ENCODE data around the gene ST3GAL3. TPM values are rescaled to one million over a fixed set of nuclear protein-coding genes. Genes with fewer than 3 reads are reported as not detected.

ST3GAL3 gene
- total and polyA plus RNA-seq, 8 donors = 5.6 to 11.4 (median 8.6) TPM

- H3K4me1 ChIP-seq = no peaks in the 10 kb centered on the region
- TF ChIP-seq, protein P1, sequence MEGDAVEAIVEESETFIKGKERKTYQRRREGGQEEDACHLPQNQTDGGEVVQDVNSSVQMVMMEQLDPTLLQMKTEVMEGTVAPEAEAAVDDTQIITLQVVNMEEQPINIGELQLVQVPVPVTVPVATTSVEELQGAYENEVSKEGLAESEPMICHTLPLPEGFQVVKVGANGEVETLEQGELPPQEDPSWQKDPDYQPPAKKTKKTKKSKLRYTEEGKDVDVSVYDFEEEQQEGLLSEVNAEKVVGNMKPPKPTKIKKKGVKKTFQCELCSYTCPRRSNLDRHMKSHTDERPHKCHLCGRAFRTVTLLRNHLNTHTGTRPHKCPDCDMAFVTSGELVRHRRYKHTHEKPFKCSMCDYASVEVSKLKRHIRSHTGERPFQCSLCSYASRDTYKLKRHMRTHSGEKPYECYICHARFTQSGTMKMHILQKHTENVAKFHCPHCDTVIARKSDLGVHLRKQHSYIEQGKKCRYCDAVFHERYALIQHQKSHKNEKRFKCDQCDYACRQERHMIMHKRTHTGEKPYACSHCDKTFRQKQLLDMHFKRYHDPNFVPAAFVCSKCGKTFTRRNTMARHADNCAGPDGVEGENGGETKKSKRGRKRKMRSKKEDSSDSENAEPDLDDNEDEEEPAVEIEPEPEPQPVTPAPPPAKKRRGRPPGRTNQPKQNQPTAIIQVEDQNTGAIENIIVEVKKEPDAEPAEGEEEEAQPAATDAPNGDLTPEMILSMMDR (IDR thresholded peaks at IDR 0.05) = no peak
- DNase-seq (no peak), FAIRE-seq (no peak), ATAC-seq (no peak)
- no peaks in the 10 kb centered on the region for H3K36me3 ChIP-seq
- no peaks in the 10 kb centered on the region for H3K27me3 ChIP-seq
- H3K27ac ChIP-seq = no peak overlapping the region
- intact Hi-C loops (cut with DNase I) = no loop called here
- WGBS, 2 donors = 96 to 97% methylated on average over 2 of the region's 2 CpGs
- H3K9me3 ChIP-seq = no peaks in the 10 kb centered on the region
- no peak overlapping the region for H3K4me3 ChIP-seq
Measured at GRCh38 chr1:43806183-43806582, 98.8 kb downstream of the ST3GAL3 start.

- Histone ChIP-seq H3K27me3 (no peaks in the 10 kb centered on the region), H3K36me3 (no peaks in the 10 kb centered on the region), H3K9me3 (no peaks in the 10 kb centered on the region), H3K27ac (no peak overlapping the region), H3K4me3 (no peak overlapping the region), H3K4me1 (no peaks in the 10 kb centered on the region)
- ATAC-seq = no peak
- 97 to 100% methylated on average over 2 of the region's 2 CpGs for WGBS, 2 donors
- intact Hi-C loops (cut with DNase I) = no loop called here
- no peak for FAIRE-seq
- TF ChIP-seq, protein P1 (IDR thresholded peaks at IDR 0.05) = no peak
- no peak for DNase-seq
Measured at GRCh38 chr1:43809097-43809673, 101.8 kb downstream of the ST3GAL3 start.

DNA sequence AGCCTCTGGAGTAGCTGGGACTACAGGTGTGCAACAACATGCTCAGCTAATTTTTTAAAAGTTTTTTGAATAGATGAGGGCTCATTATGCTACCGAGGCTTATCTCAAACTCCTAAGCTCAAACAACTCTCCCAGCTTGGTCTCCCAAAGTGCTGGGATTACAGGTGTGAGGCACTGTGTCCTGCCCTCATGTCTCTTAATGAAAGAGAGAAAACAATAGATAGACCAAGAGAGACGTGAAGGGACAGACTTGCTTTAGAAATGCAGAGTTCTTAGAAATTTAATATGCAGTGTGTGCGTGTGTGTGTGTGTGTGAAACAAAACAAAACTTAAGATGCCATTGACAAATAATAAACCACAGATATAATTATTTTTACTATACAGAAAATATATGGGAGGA, 105.2 kb downstream of the ST3GAL3 start:
- WGBS, 2 donors = 78 to 82% methylated on average over 3 of the region's 3 CpGs
- ATAC-seq = no peak
- Histone ChIP-seq H3K27me3 (no peaks in the 10 kb centered on the region), H3K27ac (no peak overlapping the region), H3K9me3 (no peaks in the 10 kb centered on the region), H3K36me3 (no peaks in the 10 kb centered on the region), H3K4me3 (no peak overlapping the region), H3K4me1 (no peaks in the 10 kb centered on the region)
- TF ChIP-seq, protein P1 (IDR thresholded peaks at IDR 0.05) = no peak
- DNase-seq = no peak
- intact Hi-C loops (cut with DNase I) = no loop called here
- FAIRE-seq = no peak

DNA sequence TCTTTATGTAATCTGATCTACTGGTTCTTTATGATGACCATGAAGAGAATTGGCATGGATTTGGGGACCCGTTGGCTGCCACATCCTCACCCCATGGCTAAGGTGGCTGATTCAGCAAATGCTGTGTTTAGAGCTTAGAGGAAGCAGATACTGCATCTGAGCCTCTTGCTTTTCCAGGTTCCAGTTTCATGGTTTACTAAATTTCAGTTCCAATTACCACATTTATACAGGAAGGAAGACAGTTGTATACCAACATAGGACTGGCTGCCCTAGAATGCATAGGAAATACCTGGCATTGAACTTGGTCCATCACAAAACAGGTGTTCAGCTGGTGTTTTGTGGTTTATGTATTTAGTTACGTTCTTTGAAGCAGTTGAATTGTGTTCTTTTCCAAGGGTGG, 107.1 kb downstream of the ST3GAL3 start:
- FAIRE-seq (no peak), ATAC-seq (no peak), DNase-seq (no peak)
- Histone ChIP-seq H3K27me3 (no peaks in the 10 kb centered on the region), H3K36me3 (no peaks in the 10 kb centered on the region), H3K27ac (no peak overlapping the region), H3K9me3 (no peaks in the 10 kb centered on the region), H3K4me3 (no peak overlapping the region), H3K4me1 (no peaks in the 10 kb centered on the region)
- TF ChIP-seq, protein P1 (IDR thresholded peaks at IDR 0.05) = no peak
- WGBS, 2 donors = 94 to 98% methylated on average over 2 of the region's 2 CpGs
- intact Hi-C loops (cut with DNase I) = no loop called here

- DNase-seq (no peak), FAIRE-seq (no peak), ATAC-seq (no peak)
- H3K27ac ChIP-seq = no peak overlapping the region
- H3K36me3 ChIP-seq = no peaks in the 10 kb centered on the region
- TF ChIP-seq, protein P1 (IDR thresholded peaks at IDR 0.05) = no peak
- intact Hi-C loops (cut with DNase I) = no loop called here
- H3K27me3 ChIP-seq = no peaks in the 10 kb centered on the region
- no peaks in the 10 kb centered on the region for H3K4me1 ChIP-seq
- no peaks in the 10 kb centered on the region for H3K9me3 ChIP-seq
- H3K4me3 ChIP-seq = no peak overlapping the region
Measured at GRCh38 chr1:43817304-43817939, 110.1 kb downstream of the ST3GAL3 start.
